RWPE1 (cell line): ENCODE measurements around the gene PWWP2B.
"Not testable (repeated sequence)": the region's sequence is repeated elsewhere in the genome, so short reads cannot be mapped to it uniquely, and the experiment has no call there.

ENCODE experiments used
- CTCF ChIA-PET: fragments of 350-600 bp; sonication (Branson Sonifier 250); formaldehyde crosslinking; extraction: SDS; loops from one replicate; lab custom pipeline; 2021; lab: Yijun Ruan, JAX
- POLR2A ChIA-PET: fragments of 400-600 bp; formaldehyde crosslinking; extraction: SDS; loops from one replicate; lab custom pipeline; 2020; ENCODE audit warnings: antibody characterized with exemption; ENCODE audit not compliant: low non-redundant PET; lab: Yijun Ruan, JAX
- DNase-seq: peaks from one replicate; pipeline ENCODE4 v3.0.0; 2012; ENCODE audit warnings: low spot score
- H3K27ac ChIP-seq: fragments of 450-650 bp; 2 replicates; pipeline ENCODE4 v1.5.1; 2017
- CTCF ChIP-seq: fragments of 450-650 bp; conservative IDR thresholded peaks from 2 replicates; pipeline ENCODE4 v1.5.1; 2017; ENCODE audit warnings: low read depth, mild to moderate bottlenecking

The PWWP2B gene

DNA sequence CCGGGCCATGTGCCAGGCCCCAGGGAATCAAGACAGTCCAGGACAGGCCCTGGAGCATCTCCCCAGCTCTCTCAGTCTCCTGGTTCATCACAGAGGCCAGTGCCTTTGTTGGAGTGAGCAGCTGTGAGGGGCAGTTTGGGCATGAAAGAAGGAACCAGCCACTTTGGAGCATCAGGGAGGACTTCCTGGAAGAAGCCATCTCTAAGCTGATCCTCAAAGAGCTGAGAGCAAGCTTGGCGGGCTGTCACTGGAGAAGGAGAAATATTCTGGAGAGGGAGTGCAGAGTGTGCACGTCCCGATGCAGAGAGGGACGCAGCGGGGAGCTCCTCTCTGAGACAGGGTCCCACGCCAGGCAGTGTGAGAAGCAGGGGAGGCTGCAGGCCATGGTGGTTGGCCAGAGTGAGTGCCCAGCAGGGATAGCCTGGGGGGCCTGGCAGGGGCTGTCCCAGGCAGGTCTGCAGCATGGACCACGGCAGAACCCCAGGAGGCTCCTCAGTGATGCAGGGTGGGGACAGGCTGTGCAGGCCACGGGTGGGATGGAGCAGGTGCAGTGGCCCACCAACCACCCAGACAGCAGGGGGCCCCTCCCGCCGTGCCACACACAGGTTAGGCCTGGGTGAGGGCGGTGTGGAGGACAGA is 34.7 kb downstream of the PWWP2B start:
- DNase-seq = no peak
- H3K27ac ChIP-seq = no peak overlapping the region
- CTCF ChIA-PET = interaction anchor here (0.5 to 0.7 kb wide), 2 partner anchors 15 to 1564 kb away, joined by 3 read pairs; no protein-coding TSS in a partner anchor
- TF ChIP-seq CTCF = no peak
- POLR2A ChIA-PET = no interaction called here

- CTCF ChIA-PET = no interaction called here
- POLR2A ChIA-PET = no interaction called here
- DNase-seq = no peak
- no peak overlapping the region for H3K27ac ChIP-seq
- TF ChIP-seq CTCF = no peak
Observed at GRCh38 chr10:132432176-132432540, 35.2 kb downstream of the PWWP2B start.

- H3K27ac ChIP-seq = no peak overlapping the region
- CTCF ChIA-PET = interaction anchor here (0.9 kb wide), 1 partner anchor 13 kb away, joined by 3 read pairs; no protein-coding TSS in a partner anchor
- POLR2A ChIA-PET = no interaction called here
Observed at GRCh38 chr10:132433671-132434340, 36.8 kb downstream of the PWWP2B start.

DNA sequence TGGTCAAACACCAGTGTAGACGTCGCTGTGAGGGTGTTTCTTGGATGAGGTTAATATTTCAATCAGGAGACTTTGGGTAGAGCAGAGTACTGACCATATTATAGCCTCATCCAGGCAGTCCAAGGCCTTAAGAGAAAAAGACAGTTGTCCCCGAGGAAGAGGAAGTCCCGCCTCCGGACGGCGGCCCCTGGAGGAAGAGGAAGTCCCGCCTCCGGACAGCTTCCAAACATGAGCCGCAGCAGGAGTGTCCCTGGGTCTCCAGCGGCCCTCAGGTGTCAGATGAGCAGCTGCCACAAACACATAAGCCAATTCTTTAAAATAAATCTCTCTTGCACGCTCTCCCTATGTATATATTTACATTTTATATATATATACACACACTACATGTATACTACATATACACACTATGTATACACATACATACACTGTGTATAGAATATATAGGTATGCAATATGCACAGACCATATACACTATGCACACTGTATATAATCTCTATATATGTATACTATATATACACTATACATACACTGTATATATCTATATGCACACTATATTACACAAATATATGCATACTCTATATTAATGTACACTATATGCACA is 37.5 kb downstream of the PWWP2B start:
- no peak overlapping the region for H3K27ac ChIP-seq
- no peak for DNase-seq
- no peak for TF ChIP-seq CTCF
- POLR2A ChIA-PET = no interaction called here
- CTCF ChIA-PET = no interaction called here

More at GRCh38 chr10:132433671-132434340, 36.8 kb downstream of the PWWP2B start:
- no peak for TF ChIP-seq CTCF
- no peak for DNase-seq

DNA sequence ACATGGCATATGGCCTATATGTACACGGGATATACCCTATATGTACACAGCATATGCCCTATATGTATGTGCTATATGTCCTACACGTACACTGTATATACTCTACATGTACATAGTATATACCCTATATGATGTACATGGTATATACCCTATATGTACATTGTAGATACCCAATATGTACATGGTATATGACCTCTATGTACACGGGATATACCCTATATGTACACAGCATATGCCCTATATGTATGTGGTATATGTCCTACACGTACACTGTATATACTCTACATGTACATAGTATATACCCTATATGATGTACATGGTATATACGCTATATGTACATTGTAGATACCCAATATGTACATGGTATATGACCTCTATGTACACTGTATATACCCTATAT is 38.3 kb downstream of the PWWP2B start:
- not testable (repeated sequence) for DNase-seq

DNA sequence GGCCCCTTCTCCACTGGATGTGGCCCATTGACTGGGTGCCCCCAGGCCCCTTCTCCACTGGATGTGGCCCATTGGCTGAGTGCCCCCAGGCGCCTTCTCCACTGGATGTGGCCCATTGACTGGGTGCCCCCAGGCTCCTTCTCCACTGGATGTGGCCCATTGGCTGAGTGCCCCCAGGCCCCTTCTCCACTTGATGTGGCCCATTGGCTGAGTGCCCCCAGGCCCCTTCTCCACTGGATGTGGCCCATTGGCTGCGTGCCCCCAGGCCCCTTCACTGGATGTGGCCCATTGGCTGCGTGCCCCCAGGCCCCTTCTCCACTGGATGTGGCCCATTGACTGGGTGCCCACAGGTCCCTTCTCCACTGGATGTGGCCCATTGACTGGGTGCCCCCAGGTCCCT is 39.1 kb downstream of the PWWP2B start:
- CTCF ChIA-PET, POLR2A ChIA-PET, DNase-seq, H3K27ac ChIP-seq: not testable (repeated sequence)

More for the DNA sequence above, 38.3 kb downstream of the PWWP2B start:
- POLR2A ChIA-PET, CTCF ChIA-PET, H3K27ac ChIP-seq: not testable (repeated sequence)

- CTCF ChIA-PET = interaction anchor here (0.7 kb wide), 1 partner anchor 25 kb away, joined by 3 read pairs; no protein-coding TSS in a partner anchor
- H3K27ac ChIP-seq = no peak overlapping the region
- DNase-seq = no peak
- TF ChIP-seq CTCF = no peak
- POLR2A ChIA-PET = no interaction called here
Observed at GRCh38 chr10:132436861-132437410, 39.9 kb downstream of the PWWP2B start.
